Amniotic epithelial cell (primary cell): ENCODE measurements around the gene LIMCH1.

ENCODE experiments used
- DNase-seq: peaks from one replicate; pipeline ENCODE4 v3.0.0-alpha.2; 2010; ENCODE audit warnings: low read depth

The LIMCH1 gene

GRCh38 chr4:41528512-41529205, 9.3 kb upstream of the LIMCH1 start:
- no peak for DNase-seq

GRCh38 chr4:41530741-41531140, 7.2 kb upstream of the LIMCH1 start:
- no peak for DNase-seq

GRCh38 chr4:41532336-41532735, 5.6 kb upstream of the LIMCH1 start:
- DNase-seq: no peak

GRCh38 chr4:41532882-41533281, 5.1 kb upstream of the LIMCH1 start:
- peak; percentile 38 for DNase-seq

- no peak for DNase-seq
Measured at GRCh38 chr4:41533680-41534079, 4.3 kb upstream of the LIMCH1 start.

GRCh38 chr4:41534404-41534803, 3.6 kb upstream of the LIMCH1 start:
- no peak for DNase-seq

- DNase-seq: no peak
Measured at GRCh38 chr4:41535911-41536371, 2.0 kb upstream of the LIMCH1 start.

- peak; percentile 60 for DNase-seq
Measured at GRCh38 chr4:41537292-41537890, 566 bp upstream of the LIMCH1 start.

- DNase-seq: peak; percentile 49
Measured at GRCh38 chr4:41538887-41539498, 1.0 kb downstream of the LIMCH1 start.

GRCh38 chr4:41539711-41540110, 1.8 kb downstream of the LIMCH1 start:
- DNase-seq: no peak

- DNase-seq: no peak
Measured at GRCh38 chr4:41540687-41541086, 2.7 kb downstream of the LIMCH1 start.

- peak; percentile 85 for DNase-seq
Measured at GRCh38 chr4:41541687-41542094, 3.7 kb downstream of the LIMCH1 start.

- DNase-seq: peak; percentile 86
Measured at GRCh38 chr4:41542526-41543275, 4.7 kb downstream of the LIMCH1 start.

- no peak for DNase-seq
Measured at GRCh38 chr4:41545238-41545637, 7.3 kb downstream of the LIMCH1 start.

- no peak for DNase-seq
Measured at GRCh38 chr4:41546638-41547037, 8.7 kb downstream of the LIMCH1 start.

GRCh38 chr4:41548305-41548880, 10.4 kb downstream of the LIMCH1 start:
- no peak for DNase-seq

GRCh38 chr4:41549478-41549877, 11.5 kb downstream of the LIMCH1 start:
- DNase-seq: peak; percentile 62

- DNase-seq: peak; percentile 96
Measured at GRCh38 chr4:41550308-41550707, 12.4 kb downstream of the LIMCH1 start.

GRCh38 chr4:41551536-41551935, 13.6 kb downstream of the LIMCH1 start:
- no peak for DNase-seq

- DNase-seq: no peak
Measured at GRCh38 chr4:41554905-41555304, 16.9 kb downstream of the LIMCH1 start.

GRCh38 chr4:41556526-41556925, 18.6 kb downstream of the LIMCH1 start:
- DNase-seq: peak; percentile 44

GRCh38 chr4:41559940-41560516, 22.1 kb downstream of the LIMCH1 start:
- DNase-seq: no peak
